Right lobe of liver (tissue), 6 donors: ENCODE results near the gene FILIP1L. TPM values are rescaled to one million over a fixed set of nuclear protein-coding genes. Genes with fewer than 3 reads are reported as not detected.
A peak's percentile ranks its signal among the peaks of the same experiment; 100 is the strongest.

Source experiments
- ATAC-seq, 4 donors: fragments of 200-7000 bp; cut with Tn5 transposase; one replicate each; pipeline ENCODE4 v1.9.1; 2020; ENCODE audit warnings: mild to moderate bottlenecking in 4 of 4, moderate library complexity in 4 of 4
- DNase-seq, 3 donors: peaks; one replicate each; pipeline ENCODE4 v3.0.0-alpha.2; 2020
- H3K27ac ChIP-seq, 3 donors: fragments of 200-600 bp; one replicate each; pipeline ENCODE4 v1.8.0; 2022
- H3K27me3 ChIP-seq, 2 donors: fragments of 200-600 bp; one replicate each; pipeline ENCODE4 v1.8.0; 2022
- H3K36me3 ChIP-seq, 4 donors: fragments of 200-600 bp; sonication (generic) in 1 of 4; one replicate each; pipeline versions ENCODE4 v1.5.1 to v1.8.0; 2017 to 2022; ENCODE audit warnings: control low read depth in 1 of 4
- H3K4me1 ChIP-seq, 4 donors: fragments of 200-600 bp; sonication (generic) in 1 of 4; one replicate each; pipeline versions ENCODE4 v1.5.1 to v1.8.0; 2017 to 2022; ENCODE audit warnings: control low read depth in 1 of 4
- H3K4me3 ChIP-seq, 3 donors: fragments of 200-600 bp; one replicate each; pipeline ENCODE4 v1.8.0; 2022
- H3K9me3 ChIP-seq, 4 donors: fragments of 200-600 bp; sonication (generic) in 1 of 4; one replicate each; pipeline versions ENCODE4 v1.5.1 to v1.8.0; 2017 to 2022; ENCODE audit warnings: control low read depth in 1 of 4
- POLR2A ChIP-seq: fragments of 450-650 bp; IDR thresholded peaks from one replicate; pipeline ENCODE4 v1.6.1; 2017; ENCODE audit warnings: antibody characterized with exemption, mild to moderate bottlenecking
- WGBS: methylation state at CpG from one replicate; pipeline ENCODE4 v1.1.6; 2018; ENCODE audit warnings: low coverage, low lambda C conversion rate; ENCODE audit not compliant: insufficient coverage; ENCODE audit errors: missing lambda C conversion rate; 5-methylcytosine and 5-hydroxymethylcytosine counted together
- intact Hi-C, 2 donors: fragments of 100-400 bp; cut with DNase I; formaldehyde crosslinking; loops; one replicate each; pipeline versions ENCODE4 v1.11.2 to v1.14.1; 2022
- total RNA-seq, 6 experiments: library from RNA; depleted of rRNA in 2 of 6; stranded (reverse); fragments of >200 nt in 2 of 6; fragmentation: NEBNext Ultra II Directional in 3 of 6; extraction: Animal tissue kit (Norgen Biotek cat#: 25700) in 3 of 6; gene quantifications; one replicate each; pipeline versions ENCODE4 v1.1.0 to v1.2.4, GENCODE V29; 2016 to 2023
- TF ChIP-seq, protein P1 (sequence below), 4 donors: fragments of 200-600 bp in 3 of 4; fragments of 450-650 bp in 1 of 4; IDR thresholded peaks; one replicate each; pipeline versions ENCODE4 v1.5.1 to v1.8.0; 2016 to 2022; ENCODE audit warnings: antibody characterized with exemption in 4 of 4, mild to moderate bottlenecking in 2 of 4
- donor health status: DM: no; HTN: yes; CAD: no.
- donor health status: DM: no; HTN: no; CAD: no.
- donor health status: DM: no; HTN: no; CAD: no.
- donor health status: DM: no; HTN: yes; CAD: no.
- donor health status: DM: no; HTN: yes; CAD: no.

FILIP1L gene
- total RNA-seq, 6 experiments from 2014 or later: 0.97 to 10.8 (median 3.6) TPM

DNA sequence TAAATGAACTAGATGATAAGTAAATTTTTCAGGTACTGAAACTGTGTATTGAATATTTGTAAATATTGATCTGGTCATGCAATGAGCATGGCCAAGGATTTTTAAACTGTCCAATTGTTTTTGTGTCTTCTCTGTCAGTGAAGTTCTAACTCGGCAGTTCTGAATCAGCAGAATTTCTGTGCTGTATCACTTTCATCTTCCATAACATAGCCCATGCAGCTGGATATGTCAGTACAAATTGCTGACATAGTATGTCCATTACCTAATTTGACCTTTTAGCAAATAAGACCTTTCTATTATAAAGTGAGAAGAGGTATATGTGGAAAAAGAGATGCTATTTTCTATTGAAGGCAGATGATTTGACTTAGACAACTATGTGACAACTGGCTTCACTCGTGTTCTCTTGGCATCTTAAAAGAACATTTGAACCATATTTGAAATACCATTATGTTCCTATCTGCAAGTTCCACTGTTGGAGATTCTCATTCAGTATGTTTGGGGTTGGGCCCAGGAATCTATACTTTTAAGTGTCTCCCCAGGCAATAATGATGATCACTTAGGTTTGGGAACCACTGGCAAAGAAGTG, 206.2 kb downstream of the FILIP1L start:
- no peak for DNase-seq
- 45% methylated on average over 2 of the region's 2 CpGs for WGBS

DNA sequence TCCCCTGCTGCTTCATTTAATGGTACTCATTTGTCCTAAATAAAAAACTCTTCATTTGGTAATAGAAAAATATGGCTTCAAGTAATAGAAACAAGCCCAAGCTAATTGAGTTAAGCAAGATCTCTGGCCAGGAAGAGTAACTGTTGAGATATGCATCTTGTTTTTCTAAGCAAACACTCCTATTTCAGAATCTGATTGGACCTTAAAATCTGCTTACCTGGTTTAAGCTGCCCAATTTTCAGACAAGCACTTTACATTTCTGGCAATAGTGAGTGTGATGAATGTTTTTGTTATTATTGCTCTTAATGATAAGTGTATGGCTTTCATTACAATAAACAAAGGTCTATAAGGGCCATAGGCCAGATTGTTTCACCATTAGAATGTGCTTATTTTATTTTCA, 210.4 kb downstream of the FILIP1L start:
- Histone ChIP-seq H3K4me3 (no peak overlapping the region), H3K9me3 (no peaks in the 10 kb centered on the region), H3K4me1 (peaks cover 0 to 13% (median 3%) of the 10 kb centered on the region in 4 donors), H3K27ac (no peak overlapping the region), H3K36me3 (no peaks in the 10 kb centered on the region), H3K27me3 (no peaks in the 10 kb centered on the region)
- TF ChIP-seq, protein P1, sequence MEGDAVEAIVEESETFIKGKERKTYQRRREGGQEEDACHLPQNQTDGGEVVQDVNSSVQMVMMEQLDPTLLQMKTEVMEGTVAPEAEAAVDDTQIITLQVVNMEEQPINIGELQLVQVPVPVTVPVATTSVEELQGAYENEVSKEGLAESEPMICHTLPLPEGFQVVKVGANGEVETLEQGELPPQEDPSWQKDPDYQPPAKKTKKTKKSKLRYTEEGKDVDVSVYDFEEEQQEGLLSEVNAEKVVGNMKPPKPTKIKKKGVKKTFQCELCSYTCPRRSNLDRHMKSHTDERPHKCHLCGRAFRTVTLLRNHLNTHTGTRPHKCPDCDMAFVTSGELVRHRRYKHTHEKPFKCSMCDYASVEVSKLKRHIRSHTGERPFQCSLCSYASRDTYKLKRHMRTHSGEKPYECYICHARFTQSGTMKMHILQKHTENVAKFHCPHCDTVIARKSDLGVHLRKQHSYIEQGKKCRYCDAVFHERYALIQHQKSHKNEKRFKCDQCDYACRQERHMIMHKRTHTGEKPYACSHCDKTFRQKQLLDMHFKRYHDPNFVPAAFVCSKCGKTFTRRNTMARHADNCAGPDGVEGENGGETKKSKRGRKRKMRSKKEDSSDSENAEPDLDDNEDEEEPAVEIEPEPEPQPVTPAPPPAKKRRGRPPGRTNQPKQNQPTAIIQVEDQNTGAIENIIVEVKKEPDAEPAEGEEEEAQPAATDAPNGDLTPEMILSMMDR (IDR thresholded peaks at IDR 0.05): no peak
- no peak for TF ChIP-seq POLR2A
- intact Hi-C loops: no loop called here
- ATAC-seq (no peak), DNase-seq (no peak)

More for the DNA sequence above, 206.2 kb downstream of the FILIP1L start:
- no peak overlapping the region for H3K4me3 ChIP-seq
- TF ChIP-seq, protein P1 (IDR thresholded peaks at IDR 0.05): no peak
- no peak for TF ChIP-seq POLR2A
- peak in 1 of 4 donors; percentile 28 for ATAC-seq
- no peaks in the 10 kb centered on the region for H3K36me3 ChIP-seq
- H3K27ac ChIP-seq: no peak overlapping the region
- no peaks in the 10 kb centered on the region for H3K9me3 ChIP-seq
- H3K4me1 ChIP-seq: no peaks in the 10 kb centered on the region
- intact Hi-C loops: no loop called here
- H3K27me3 ChIP-seq: no peaks in the 10 kb centered on the region

- Histone ChIP-seq H3K27ac (peak overlapping the region; percentile 10 to 74 (median 38)), H3K4me3 (no peak overlapping the region), H3K36me3 (no peaks in the 10 kb centered on the region), H3K27me3 (no peaks in the 10 kb centered on the region), H3K9me3 (no peaks in the 10 kb centered on the region), H3K4me1 (peaks cover 0 to 13% (median 3%) of the 10 kb centered on the region in 4 donors)
- ATAC-seq (peak in 1 of 4 donors; percentile 13), DNase-seq (no peak)
- WGBS: 76% methylated on average over 1 of the region's 1 CpG
- intact Hi-C loops: no loop called here
- TF ChIP-seq, protein P1 (IDR thresholded peaks at IDR 0.05): no peak
- TF ChIP-seq POLR2A: no peak
Observed at GRCh38 chr3:99902091-99902490, 212.2 kb downstream of the FILIP1L start.

- ATAC-seq: peak; percentile 81 to 91 (median 90)
- DNase-seq: no peak
- no peak overlapping the region for H3K4me3 ChIP-seq
- H3K4me1 ChIP-seq: peaks cover 0 to 13% (median 3%) of the 10 kb centered on the region in 4 donors
- H3K27me3 ChIP-seq: no peaks in the 10 kb centered on the region
- no peaks in the 10 kb centered on the region for H3K9me3 ChIP-seq
- TF ChIP-seq, protein P1 (IDR thresholded peaks at IDR 0.05): no peak
- no peak for TF ChIP-seq POLR2A
- intact Hi-C loops: no loop called here
- H3K27ac ChIP-seq: peak overlapping the region; percentile 10 to 74 (median 38)
- WGBS: 10% methylated on average over 6 of the region's 6 CpGs
- H3K36me3 ChIP-seq: no peaks in the 10 kb centered on the region
Observed at GRCh38 chr3:99901200-99901926, 212.9 kb downstream of the FILIP1L start.
